NCI-H1048 (cell line): ENCODE results near the gene MKLN1.
A peak's percentile ranks its signal among the peaks of the same experiment; 100 is the strongest.
"Not testable (repeated sequence)": the region's sequence is repeated elsewhere in the genome, so short reads cannot be mapped to it uniquely, and the experiment has no call there.

ENCODE experiments used
- DNase-seq: peaks from one replicate; lab custom pipeline; 2025; lab: John Stamatoyannopoulos, UW

The MKLN1 gene

GRCh38 chr7:131327626-131328376 lies at the start of gene MKLN1:
Gene MKLN1, plus strand, starts transcription at chr7:131327876. Its CDS starts 24 bp downstream, at chr7:131327900.
- DNase-seq, result peak; percentile 83

GRCh38 chr7:131279044-131279443 lies 48.6 kb upstream of the MKLN1 start:
- DNase-seq, result no peak

GRCh38 chr7:131281266-131282048 lies 46.2 kb upstream of the MKLN1 start:
- DNase-seq, result no peak

- no peak for DNase-seq
These were observed 42.8 kb upstream of the MKLN1 start for GRCh38 chr7:131284702-131285419.

- no peak for DNase-seq
These were observed 42.1 kb upstream of the MKLN1 start for GRCh38 chr7:131285556-131285955.

- no peak for DNase-seq
These were observed 39.2 kb upstream of the MKLN1 start for GRCh38 chr7:131288450-131288849.

GRCh38 chr7:131289051-131289450 lies 38.6 kb upstream of the MKLN1 start:
- no peak for DNase-seq

- no peak for DNase-seq
These were observed 35.4 kb upstream of the MKLN1 start for GRCh38 chr7:131292141-131292905.

- DNase-seq, result no peak
These were observed 34.7 kb upstream of the MKLN1 start for GRCh38 chr7:131293018-131293417.

- DNase-seq, result no peak
These were observed 33.1 kb upstream of the MKLN1 start for GRCh38 chr7:131294553-131294952.

- no peak for DNase-seq
These were observed 29.1 kb upstream of the MKLN1 start for GRCh38 chr7:131298608-131298992.

GRCh38 chr7:131299074-131299473 lies 28.6 kb upstream of the MKLN1 start:
- no peak for DNase-seq

- no peak for DNase-seq
These were observed 27.6 kb upstream of the MKLN1 start for GRCh38 chr7:131300078-131300477.

GRCh38 chr7:131300572-131301466 lies 26.9 kb upstream of the MKLN1 start:
- no peak for DNase-seq

- no peak for DNase-seq
These were observed 25.2 kb upstream of the MKLN1 start for GRCh38 chr7:131302446-131302845.

GRCh38 chr7:131302876-131303707 lies 24.6 kb upstream of the MKLN1 start:
- no peak for DNase-seq

- no peak for DNase-seq
These were observed 22.5 kb upstream of the MKLN1 start for GRCh38 chr7:131305152-131305551.

- DNase-seq, result not testable (repeated sequence)
These were observed 21.6 kb upstream of the MKLN1 start for GRCh38 chr7:131306041-131306440.

- no peak for DNase-seq
These were observed 20.9 kb upstream of the MKLN1 start for GRCh38 chr7:131306777-131307176.

GRCh38 chr7:131307627-131308026 lies 20.0 kb upstream of the MKLN1 start:
- DNase-seq, result no peak
